Testis (tissue), 3 donors: ENCODE data around the gene NAV1. TPM values are rescaled to one million over a fixed set of nuclear protein-coding genes. Genes with fewer than 3 reads are reported as not detected.

Experiments
- DNase-seq: peaks from one replicate; pipeline ENCODE4 v3.0.0-alpha.2; 2019
- H3K27ac ChIP-seq, 2 donors: fragments of 200-600 bp; sonication (generic); one replicate each; pipeline ENCODE4 v1.5.1; 2019
- H3K27me3 ChIP-seq: fragments of 200-600 bp; sonication (generic); one replicate; pipeline ENCODE4 v1.5.1; 2019
- H3K36me3 ChIP-seq: fragments of 200-600 bp; sonication (generic); one replicate; pipeline ENCODE4 v1.5.1; 2017; ENCODE audit warnings: low read depth; ENCODE audit errors: missing control alignments
- H3K4me1 ChIP-seq: fragments of 200-600 bp; sonication (generic); one replicate; pipeline ENCODE4 v1.5.1; 2019
- H3K4me3 ChIP-seq, 2 donors: fragments of 200-600 bp; sonication (generic); one replicate each; pipeline ENCODE4 v1.5.1; 2017 to 2019
- H3K9me3 ChIP-seq: fragments of 200-600 bp; sonication (generic); one replicate; pipeline ENCODE4 v1.5.1; 2017
- POLR2A ChIP-seq: fragments of 450-650 bp; IDR thresholded peaks from one replicate; pipeline ENCODE4 v1.6.1; 2017; ENCODE audit warnings: antibody characterized with exemption, mild to moderate bottlenecking, moderate library complexity
- WGBS, 2 donors: methylation state at CpG; one replicate each; pipeline ENCODE4 v1.1.5; 2018; 5-methylcytosine and 5-hydroxymethylcytosine counted together
- intact Hi-C: fragments of 100-400 bp; cut with DNase I; formaldehyde crosslinking; loops from one replicate; pipeline ENCODE4 v1.15.1; 2023; ENCODE audit warnings: low total_unique reads
- polyA plus RNA-seq: library from polyadenylated mRNA; stranded (reverse); fragments of 350-450 nt; fragmentation: Illumina TruSeq; extraction: RNeasy Lipid Tissue Mini Kit (QIAGEN cat#74804); gene quantifications from one replicate; pipeline ENCODE4 v1.2.3, GENCODE V29; 2014; ENCODE audit warnings: low read depth, low replicate concordance; ENCODE audit not compliant: insufficient read depth
- total RNA-seq, 2 donors: library from RNA; depleted of rRNA; stranded (reverse); fragments of >200 nt; gene quantifications; one replicate each; pipeline ENCODE4 v1.2.3, GENCODE V29; 2016
- TF ChIP-seq, protein P1 (sequence below), 3 experiments: fragments of 450-650 bp in 2 of 3; fragments of 200-600 bp in 1 of 3; sonication (generic) in 1 of 3; IDR thresholded peaks; one replicate each; pipeline ENCODE4 v1.5.1; 2016 to 2019; ENCODE audit warnings: antibody characterized with exemption in 3 of 3, mild to moderate bottlenecking in 2 of 3, moderate library complexity in 1 of 3

NAV1 gene
- total and polyA plus RNA-seq, 3 donors from 2014 or later = 22.0 to 56.8 (median 52.5) TPM

DNA sequence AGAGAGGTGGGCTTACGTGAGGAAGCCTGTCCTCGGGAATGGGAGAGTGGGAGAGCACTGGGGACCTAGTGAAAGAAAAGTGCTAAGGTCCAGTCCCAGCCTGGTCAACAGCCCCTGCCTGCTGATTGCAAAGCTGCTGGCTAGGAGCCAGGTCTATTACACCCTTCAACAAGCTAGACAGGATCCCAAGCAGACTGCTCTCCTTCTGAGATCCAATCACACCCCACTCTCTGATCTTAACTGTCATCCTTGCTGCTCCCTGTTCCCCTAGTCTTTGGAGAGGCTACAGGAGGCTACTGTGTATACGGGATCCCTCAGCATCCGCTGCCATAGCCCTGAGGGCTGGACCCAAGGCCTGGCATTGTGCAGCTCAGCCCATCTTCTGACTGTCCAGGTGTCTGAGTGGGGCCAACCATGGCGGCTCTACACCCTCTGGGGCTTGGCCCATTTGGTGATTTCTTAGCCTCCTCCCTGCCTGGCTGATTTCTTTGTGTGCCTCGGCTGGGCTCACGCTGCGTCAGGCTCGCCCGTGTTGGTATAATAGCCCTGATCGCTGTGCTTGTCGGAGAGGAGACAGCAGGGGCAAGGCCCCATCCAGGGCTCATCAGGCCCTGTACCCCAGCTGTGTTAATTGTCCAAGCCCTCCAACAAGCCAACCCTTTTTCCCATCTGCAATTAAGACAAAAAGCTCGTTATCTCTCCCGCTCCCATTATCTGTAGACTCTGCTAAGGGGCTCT, 43.9 kb downstream of the NAV1 start:
- H3K27ac ChIP-seq = no peak overlapping the region
- 88 to 92% methylated on average over 9 to 14 of the region's 14 CpGs for WGBS, 2 donors
- intact Hi-C loops = no loop called here
- H3K36me3 ChIP-seq = no peaks in the 10 kb centered on the region
- peak; percentile 33 for DNase-seq
- no peak overlapping the region for H3K4me3 ChIP-seq
- no peaks in the 10 kb centered on the region for H3K27me3 ChIP-seq
- no peaks in the 10 kb centered on the region for H3K9me3 ChIP-seq
- TF ChIP-seq, protein P1, sequence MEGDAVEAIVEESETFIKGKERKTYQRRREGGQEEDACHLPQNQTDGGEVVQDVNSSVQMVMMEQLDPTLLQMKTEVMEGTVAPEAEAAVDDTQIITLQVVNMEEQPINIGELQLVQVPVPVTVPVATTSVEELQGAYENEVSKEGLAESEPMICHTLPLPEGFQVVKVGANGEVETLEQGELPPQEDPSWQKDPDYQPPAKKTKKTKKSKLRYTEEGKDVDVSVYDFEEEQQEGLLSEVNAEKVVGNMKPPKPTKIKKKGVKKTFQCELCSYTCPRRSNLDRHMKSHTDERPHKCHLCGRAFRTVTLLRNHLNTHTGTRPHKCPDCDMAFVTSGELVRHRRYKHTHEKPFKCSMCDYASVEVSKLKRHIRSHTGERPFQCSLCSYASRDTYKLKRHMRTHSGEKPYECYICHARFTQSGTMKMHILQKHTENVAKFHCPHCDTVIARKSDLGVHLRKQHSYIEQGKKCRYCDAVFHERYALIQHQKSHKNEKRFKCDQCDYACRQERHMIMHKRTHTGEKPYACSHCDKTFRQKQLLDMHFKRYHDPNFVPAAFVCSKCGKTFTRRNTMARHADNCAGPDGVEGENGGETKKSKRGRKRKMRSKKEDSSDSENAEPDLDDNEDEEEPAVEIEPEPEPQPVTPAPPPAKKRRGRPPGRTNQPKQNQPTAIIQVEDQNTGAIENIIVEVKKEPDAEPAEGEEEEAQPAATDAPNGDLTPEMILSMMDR (IDR thresholded peaks at IDR 0.05) = no peak
- no peak for TF ChIP-seq POLR2A
- H3K4me1 ChIP-seq = peaks cover 17% of the 10 kb centered on the region

DNA sequence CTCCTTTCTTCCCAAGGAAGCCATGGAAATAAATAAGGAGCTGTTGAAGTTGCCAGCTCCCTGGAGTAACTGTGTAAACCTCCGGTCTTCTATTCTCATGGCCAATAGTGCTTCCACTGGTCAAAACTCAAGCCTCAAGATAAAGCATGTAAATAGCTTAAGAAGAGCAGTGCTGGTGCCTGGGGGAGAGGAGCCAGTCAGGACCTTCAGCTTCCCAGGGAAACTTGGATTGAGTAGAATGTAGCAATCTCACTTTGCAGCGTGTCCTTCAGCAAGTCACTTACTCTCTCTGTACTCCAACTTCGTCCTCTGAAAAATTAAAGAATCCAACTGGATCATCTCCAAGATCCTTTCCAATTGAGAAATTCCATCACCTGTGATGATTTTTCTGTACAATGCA, 44.7 kb downstream of the NAV1 start:
- intact Hi-C loops = no loop called here
- TF ChIP-seq POLR2A = no peak
- TF ChIP-seq, protein P1 (IDR thresholded peaks at IDR 0.05) = no peak
- no peaks in the 10 kb centered on the region for H3K27me3 ChIP-seq
- H3K27ac ChIP-seq = no peak overlapping the region
- no peaks in the 10 kb centered on the region for H3K36me3 ChIP-seq
- 47 to 74% methylated on average over 3 of the region's 3 CpGs for WGBS, 2 donors
- no peak overlapping the region for H3K4me3 ChIP-seq
- DNase-seq = peak; percentile 54
- H3K9me3 ChIP-seq = no peaks in the 10 kb centered on the region
- peaks cover 17% of the 10 kb centered on the region for H3K4me1 ChIP-seq

DNA sequence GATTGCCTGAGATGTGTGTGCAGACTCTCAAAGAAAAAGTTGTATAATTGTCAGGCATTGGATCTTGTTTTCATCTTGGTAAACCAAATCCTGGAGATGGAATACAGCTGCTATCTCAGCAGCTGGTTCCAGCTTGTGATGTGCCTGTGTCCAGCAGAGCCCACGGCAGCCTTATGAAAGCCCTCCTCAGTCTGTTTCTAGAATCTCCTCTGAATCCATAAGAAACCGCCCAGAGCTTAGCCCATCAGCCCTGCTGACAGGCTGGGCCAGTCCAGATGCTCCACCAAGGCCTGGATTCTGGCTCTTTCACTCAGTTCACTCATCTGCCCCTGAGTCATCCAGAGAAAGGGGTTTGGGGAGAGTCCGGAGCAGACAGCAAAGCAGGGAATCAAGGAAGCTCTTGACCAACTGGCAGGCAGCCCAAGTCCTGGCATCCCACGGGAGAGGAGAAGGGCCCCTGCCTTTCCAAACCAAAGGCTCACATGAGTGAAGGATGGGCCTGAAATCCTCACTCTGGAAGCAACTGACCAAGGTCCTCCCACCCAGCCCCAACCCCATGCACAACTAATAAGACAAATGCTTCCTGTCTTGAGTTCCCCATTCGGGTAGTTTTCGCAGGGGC, 45.7 kb downstream of the NAV1 start:
- 76 to 81% methylated on average over 6 of the region's 6 CpGs for WGBS, 2 donors

DNA sequence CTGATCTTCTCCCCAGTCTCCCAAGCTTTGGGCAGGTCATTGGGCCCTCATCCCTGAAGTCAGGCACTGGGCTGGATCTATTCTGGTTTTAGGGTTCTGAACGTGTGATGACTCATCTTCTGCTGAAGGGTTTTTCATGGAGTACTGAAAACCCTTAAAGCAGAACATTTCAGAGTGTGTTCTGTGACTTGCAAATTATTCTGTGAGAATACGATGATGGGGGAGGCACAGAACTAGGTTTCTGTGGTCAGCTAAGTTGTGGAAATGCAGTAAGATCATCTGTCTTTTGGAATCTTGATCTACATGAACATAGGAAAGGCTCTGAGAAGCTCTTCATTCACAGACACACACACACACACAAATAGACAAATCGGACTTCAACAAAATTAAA, 46.2 kb downstream of the NAV1 start:
- H3K4me1 ChIP-seq = peaks cover 17% of the 10 kb centered on the region
- WGBS, 2 donors = 73 to 75% methylated on average over 3 of the region's 3 CpGs
- TF ChIP-seq, protein P1 (IDR thresholded peaks at IDR 0.05) = no peak
- TF ChIP-seq POLR2A = no peak
- H3K27me3 ChIP-seq = no peaks in the 10 kb centered on the region
- no peaks in the 10 kb centered on the region for H3K36me3 ChIP-seq
- intact Hi-C loops = no loop called here
- H3K27ac ChIP-seq = no peak overlapping the region
- no peaks in the 10 kb centered on the region for H3K9me3 ChIP-seq
- H3K4me3 ChIP-seq = no peak overlapping the region
- no peak for DNase-seq

More for the DNA sequence above, 45.7 kb downstream of the NAV1 start:
- no peaks in the 10 kb centered on the region for H3K36me3 ChIP-seq
- DNase-seq = no peak
- intact Hi-C loops = no loop called here
- H3K27ac ChIP-seq = no peak overlapping the region
- no peaks in the 10 kb centered on the region for H3K9me3 ChIP-seq
- H3K27me3 ChIP-seq = no peaks in the 10 kb centered on the region
- no peak overlapping the region for H3K4me3 ChIP-seq
- TF ChIP-seq, protein P1 (IDR thresholded peaks at IDR 0.05) = no peak
- TF ChIP-seq POLR2A = no peak
- peaks cover 17% of the 10 kb centered on the region for H3K4me1 ChIP-seq

DNA sequence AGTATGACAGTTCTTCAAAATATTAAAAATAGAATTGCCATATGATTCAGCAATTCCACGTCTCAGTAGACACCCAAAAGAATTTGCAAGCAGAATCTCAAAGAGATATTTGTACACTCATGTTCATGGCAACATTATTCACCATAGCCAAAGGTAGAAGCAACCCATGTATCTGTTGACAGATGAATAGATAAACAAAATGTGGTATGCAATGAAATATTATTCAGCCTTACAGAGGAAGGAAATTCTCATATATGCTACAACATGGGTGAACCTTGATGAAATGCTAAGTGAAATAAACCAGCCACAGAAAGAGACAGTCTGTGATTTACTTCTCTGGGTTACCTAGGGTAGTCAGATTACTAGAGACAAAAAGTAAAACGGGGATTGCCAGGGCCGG, 47.0 kb downstream of the NAV1 start:
- Histone ChIP-seq H3K4me1 (peaks cover 17% of the 10 kb centered on the region), H3K9me3 (no peaks in the 10 kb centered on the region), H3K27me3 (no peaks in the 10 kb centered on the region), H3K27ac (no peak overlapping the region), H3K36me3 (no peaks in the 10 kb centered on the region), H3K4me3 (no peak overlapping the region)
- TF ChIP-seq POLR2A = no peak
- TF ChIP-seq, protein P1 (IDR thresholded peaks at IDR 0.05) = no peak
- intact Hi-C loops = no loop called here
- 62 to 68% methylated on average over 3 of the region's 3 CpGs for WGBS, 2 donors
- DNase-seq = no peak
